GM23338 (cell line): Measurements from ENCODE around the gene RIC3. TPM values are rescaled to one million over a fixed set of nuclear protein-coding genes. Genes with fewer than 3 reads are reported as not detected.

Experiments used
- ATAC-seq: fragments of 200-7000 bp; cut with Tn5 transposase; 3 replicates; pipeline ENCODE4 v1.9.1; 2020
- DNase-seq: peaks from one replicate; pipeline ENCODE4 v3.0.0-alpha.2; 2015; ENCODE audit warnings: low spot score
- H2AFZ ChIP-seq: fragments of 200-600 bp; sonication (generic); 2 replicates; pipeline ENCODE4 v1.8.0; 2016; ENCODE audit warnings: antibody characterized with exemption, mild to moderate bottlenecking, moderate library complexity
- H3F3A ChIP-seq: fragments of 200-600 bp; sonication (generic); replicated peaks from 2 replicates; pipeline ENCODE4 v1.8.0; 2017; ENCODE audit warnings: antibody characterized with exemption, mixed run types, low read depth
- H3K27ac ChIP-seq: fragments of 200-600 bp; sonication (generic); 2 replicates; pipeline ENCODE4 v1.6.1; 2016; ENCODE audit warnings: low read depth
- H3K27me3 ChIP-seq: fragments of 200-600 bp; sonication (generic); 2 replicates; pipeline ENCODE4 v1.8.0; 2016; ENCODE audit warnings: mild to moderate bottlenecking, mixed run types, moderate library complexity; ENCODE audit not compliant: insufficient read depth
- H3K36me3 ChIP-seq: fragments of 200-600 bp; sonication (generic); 2 replicates; pipeline ENCODE4 v1.8.0; 2016; ENCODE audit warnings: mild to moderate bottlenecking; ENCODE audit not compliant: insufficient read depth
- H3K4me1 ChIP-seq: fragments of 200-600 bp; sonication (generic); 2 replicates; pipeline ENCODE4 v1.8.0; 2016; ENCODE audit warnings: mild to moderate bottlenecking, moderate library complexity; ENCODE audit not compliant: insufficient read depth
- H3K4me2 ChIP-seq: fragments of 200-600 bp; sonication (generic); 2 replicates; pipeline ENCODE4 v1.7.1; 2017; ENCODE audit warnings: mixed run types
- H3K4me3 ChIP-seq: fragments of 200-600 bp; sonication (generic); 2 replicates; pipeline ENCODE4 v1.6.1; 2016; ENCODE audit warnings: mixed run types
- H3K79me2 ChIP-seq: fragments of 200-600 bp; sonication (generic); replicated peaks from 2 replicates; pipeline ENCODE4 v1.8.0; 2017; ENCODE audit warnings: mild to moderate bottlenecking; ENCODE audit not compliant: insufficient read depth
- H3K9me2 ChIP-seq: fragments of 200-600 bp; sonication (generic); 2 replicates; pipeline ENCODE4 v1.8.0; 2017; ENCODE audit not compliant: insufficient read depth
- H4K20me1 ChIP-seq: fragments of 200-600 bp; sonication (generic); replicated peaks from 2 replicates; pipeline ENCODE4 v1.8.0; 2017; ENCODE audit warnings: mild to moderate bottlenecking; ENCODE audit not compliant: insufficient read depth
- H3K27ac Mint-ChIP-seq: 2 replicates; pipeline ENCODE4 v1.8.0; 2020; ENCODE audit warnings: inconsistent platforms, mild to moderate bottlenecking, moderate library complexity, mixed read lengths
- H3K27me3 Mint-ChIP-seq: 3 replicates; pipeline ENCODE4 v1.8.0; 2022; ENCODE audit warnings: low read depth, mild to moderate bottlenecking, moderate library complexity, mixed read lengths, inconsistent platforms; ENCODE audit not compliant: insufficient read depth, poor library complexity
- H3K36me3 Mint-ChIP-seq: 3 replicates; pipeline ENCODE4 v1.8.0; 2021; ENCODE audit warnings: low read depth, mild to moderate bottlenecking, inconsistent platforms, moderate library complexity, mixed read lengths
- H3K4me1 Mint-ChIP-seq: 3 replicates; pipeline ENCODE4 v1.8.0; 2020; ENCODE audit warnings: mild to moderate bottlenecking, inconsistent platforms, mixed read lengths
- H3K4me3 Mint-ChIP-seq: 3 replicates; pipeline ENCODE4 v1.8.0; 2021; ENCODE audit warnings: moderate library complexity, mild to moderate bottlenecking, inconsistent platforms, mixed read lengths
- H3K9me3 Mint-ChIP-seq: 3 replicates; pipeline ENCODE4 v1.8.0; 2020; ENCODE audit warnings: moderate library complexity, mild to moderate bottlenecking, inconsistent platforms, mixed read lengths
- CREB1 ChIP-seq: fragments of 250-450 bp; sonication (Bioruptor Pico); IDR thresholded peaks from 2 replicates; pipeline ENCODE4 v1.5.0; 2020; ENCODE audit warnings: low read depth, mild to moderate bottlenecking, moderate library complexity
- CTCF ChIP-seq, 2 experiments: fragments of 200-600 bp in 1 of 2; sonication (generic) in 1 of 2; conservative IDR thresholded peaks; 2 replicates each; pipeline versions ENCODE4 v1.5.1 to v1.6.1; 2016 to 2017; ENCODE audit warnings: antibody characterized with exemption in 2 of 2, low read depth in 2 of 2, mild to moderate bottlenecking in 2 of 2, moderate library complexity in 1 of 2
- ETS1 ChIP-seq: IDR thresholded peaks from 2 replicates; pipeline ENCODE4 v1.6.1; 2016; ENCODE audit warnings: antibody characterized with exemption
- EZH2 ChIP-seq: fragments of 200-600 bp; sonication (generic); IDR thresholded peaks from one replicate; pipeline ENCODE4 v1.8.0; 2017; ENCODE audit warnings: antibody characterized with exemption, mild to moderate bottlenecking, low read depth; ENCODE audit not compliant: unreplicated experiment
- EZH2phosphoT487 ChIP-seq: fragments of 200-600 bp; sonication (generic); IDR thresholded peaks from one replicate; pipeline ENCODE4 v1.8.1; 2018; ENCODE audit warnings: antibody characterized with exemption; ENCODE audit not compliant: unreplicated experiment
- JUNB ChIP-seq: IDR thresholded peaks from one replicate; pipeline ENCODE4 v1.6.1; 2016; ENCODE audit warnings: antibody characterized with exemption; ENCODE audit not compliant: unreplicated experiment
- NANOG ChIP-seq: IDR thresholded peaks from 2 replicates; pipeline ENCODE4 v1.6.1; 2016; ENCODE audit warnings: antibody characterized with exemption, borderline replicate concordance
- POLR2AphosphoS5 ChIP-seq: IDR thresholded peaks from 2 replicates; pipeline ENCODE4 v1.6.1; 2016; ENCODE audit warnings: antibody characterized with exemption, low read depth
- REST ChIP-seq: IDR thresholded peaks from one replicate; pipeline ENCODE4 v1.6.1; 2018; ENCODE audit warnings: antibody characterized with exemption; ENCODE audit not compliant: unreplicated experiment
- STAT1 ChIP-seq: IDR thresholded peaks from one replicate; pipeline ENCODE4 v1.6.1; 2016; ENCODE audit warnings: antibody characterized with exemption; ENCODE audit not compliant: unreplicated experiment
- ZNF114 ChIP-seq: fragments of 250-450 bp; sonication (Bioruptor Pico); IDR thresholded peaks from 2 replicates; pipeline ENCODE4 v1.5.0; 2020; ENCODE audit warnings: mild to moderate bottlenecking, moderate library complexity
- ZNF331 ChIP-seq: fragments of 250-450 bp; sonication (Bioruptor Pico); IDR thresholded peaks from 2 replicates; pipeline ENCODE4 v1.5.0; 2020; ENCODE audit warnings: low read depth, mild to moderate bottlenecking, moderate library complexity
- ZNF462 ChIP-seq: fragments of 250-450 bp; sonication (Bioruptor Pico); IDR thresholded peaks from 2 replicates; pipeline ENCODE4 v1.5.0; 2020; ENCODE audit warnings: mild to moderate bottlenecking, moderate library complexity
- polyA plus RNA-seq: library from polyadenylated mRNA; unstranded; fragments of >200 nt; fragmentation: Nextera tagmentation; extraction: Ambion mirVana; gene quantifications from 2 replicates; pipeline ENCODE4 v1.2.1, GENCODE V29; 2016
- total RNA-seq: library from RNA; depleted of rRNA; stranded (reverse); fragments of >200 nt; shearing (Covaris generic); gene quantifications from 2 replicates; pipeline ENCODE4 v1.2.3, GENCODE V29; 2014

The RIC3 gene
- total and polyA plus RNA-seq, 2 experiments from 2014 or later, result 17.8 to 21.3 TPM

- peaks cover 51% of the 10 kb centered on the region for H3K4me1 ChIP-seq
Observed at GRCh38 chr11:8085011-8085645, 83.7 kb downstream of the RIC3 start.

More at GRCh38 chr11:8085011-8085645, 83.7 kb downstream of the RIC3 start:
- 0 out of 2 replicates have a peak, but pooled peaks cover 3% of the 10 kb centered on the region for H3F3A ChIP-seq
- Mint-ChIP-seq H3K4me3 (no peak overlapping the region; the same call in 2 of the 3 replicates), H3K27me3 (peaks cover 24% of the 10 kb centered on the region), H3K36me3 (no peaks in the 10 kb centered on the region), H3K9me3 (no peaks in the 10 kb centered on the region), H3K27ac (no peak overlapping the region), H3K4me1 (peaks cover 61% of the 10 kb centered on the region)
- no peak overlapping the region for H3K27ac ChIP-seq
- H3K4me3 ChIP-seq, result no peak overlapping the region
- no peaks in the 10 kb centered on the region; the same call in 1 of the 2 replicates for H3K9me2 ChIP-seq
- no peak for ATAC-seq
- H3K27me3 ChIP-seq, result peaks cover 13% of the 10 kb centered on the region
- DNase-seq, result no peak
- no peak for TF ChIP-seq CTCF (conservative IDR thresholded peaks at IDR 0.05; ENCODE audit: low read depth in 2 of 2)
- no peak for TF ChIP-seq REST
- TF ChIP-seq STAT1, result no peak
- no peak for TF ChIP-seq ZNF331
- TF ChIP-seq EZH2, result no peak
- TF ChIP-seq ETS1, result no peak
- no peak for TF ChIP-seq ZNF462
- TF ChIP-seq CREB1 (CRISPR knock-in tag), result no peak
- TF ChIP-seq ZNF114 (CRISPR knock-in tag), result no peak
- no peak for TF ChIP-seq NANOG
- TF ChIP-seq JUNB, result no peak
- TF ChIP-seq POLR2AphosphoS5, result no peak
- TF ChIP-seq EZH2phosphoT487, result no peak
- 0 out of 2 replicates have a peak overlapping the region, but pooled peaks have one; percentile 3 for H3K4me2 ChIP-seq
- no peaks in the 10 kb centered on the region for H3K36me3 ChIP-seq
- peaks cover 15% of the 10 kb centered on the region for H4K20me1 ChIP-seq
- H2AFZ ChIP-seq, result no peak overlapping the region
- H3K79me2 ChIP-seq, result peaks cover 30% of the 10 kb centered on the region
